ENCODE data around the gene ENTPD5.
A peak's percentile ranks its signal among the peaks of the same experiment; 100 is the strongest.
"Not testable (repeated sequence)": the region's sequence is repeated elsewhere in the genome, so short reads cannot be mapped to it uniquely, and the experiment has no call there.

Gene ENTPD5

DNA sequence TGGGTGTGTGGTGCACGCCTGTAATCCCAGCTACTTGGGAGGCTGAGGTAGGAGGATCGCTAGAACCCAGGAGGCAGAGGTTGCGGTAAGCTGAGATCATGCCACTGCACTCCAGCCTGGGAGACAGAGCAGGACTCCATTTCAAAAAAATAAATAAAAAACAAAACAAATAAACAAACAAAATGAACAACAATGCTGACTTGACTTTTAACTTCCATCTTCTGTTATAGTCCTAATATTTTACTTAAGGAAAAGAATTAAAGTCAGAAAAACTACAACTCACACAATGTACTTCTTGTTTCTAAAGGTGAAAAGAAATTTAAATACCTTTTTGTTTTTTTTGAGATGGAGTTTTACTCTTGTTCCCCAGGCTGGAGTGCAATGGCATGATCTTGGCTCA lies 13.4 kb downstream of the ENTPD5 start:
- not testable (repeated sequence) for DNase-seq

DNA sequence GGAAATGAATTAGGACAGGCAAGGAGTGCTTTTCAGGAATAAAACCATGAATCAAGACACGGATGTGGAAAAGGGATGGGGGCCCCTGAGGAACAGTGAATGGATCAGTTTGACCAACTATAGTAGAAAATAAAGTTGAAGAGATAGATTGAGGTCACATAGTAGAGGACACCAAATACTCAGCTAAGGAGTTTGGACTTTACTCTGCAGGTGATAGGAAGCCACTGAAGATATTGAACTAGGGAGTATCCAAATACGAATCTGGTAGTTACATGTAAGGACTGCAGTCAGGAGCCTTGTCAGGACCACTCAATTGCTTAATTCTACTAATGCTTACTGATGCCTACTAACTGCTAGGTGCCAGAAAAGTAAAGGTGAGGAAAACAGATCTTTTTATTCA lies 20.4 kb downstream of the ENTPD5 start:
- DNase-seq, result no peak

DNA sequence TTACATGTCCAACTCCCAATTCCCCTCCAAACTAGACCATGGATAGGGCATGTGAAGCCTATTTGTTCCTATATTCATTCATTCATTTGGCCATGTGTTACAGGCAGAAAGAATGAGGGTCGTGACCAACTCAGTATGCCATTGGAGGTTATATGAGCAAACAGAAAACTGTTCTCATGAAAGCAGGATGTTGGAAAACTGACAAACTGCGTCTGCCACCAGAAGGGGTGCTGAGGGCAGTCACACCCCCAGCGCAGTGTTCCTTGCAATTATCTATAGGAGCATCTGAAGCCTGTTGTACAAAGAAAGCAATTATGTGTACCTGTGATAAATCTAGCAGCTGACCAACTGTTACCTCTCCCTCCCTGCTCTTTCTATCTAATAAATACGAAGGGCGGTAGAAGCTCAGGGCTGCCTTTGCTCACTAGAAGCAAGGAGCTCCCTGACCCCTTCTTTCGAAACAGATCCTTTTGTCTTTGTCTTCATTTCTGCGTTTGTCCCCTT lies 21.1 kb downstream of the ENTPD5 start:
- DNase-seq, result no peak

DNA sequence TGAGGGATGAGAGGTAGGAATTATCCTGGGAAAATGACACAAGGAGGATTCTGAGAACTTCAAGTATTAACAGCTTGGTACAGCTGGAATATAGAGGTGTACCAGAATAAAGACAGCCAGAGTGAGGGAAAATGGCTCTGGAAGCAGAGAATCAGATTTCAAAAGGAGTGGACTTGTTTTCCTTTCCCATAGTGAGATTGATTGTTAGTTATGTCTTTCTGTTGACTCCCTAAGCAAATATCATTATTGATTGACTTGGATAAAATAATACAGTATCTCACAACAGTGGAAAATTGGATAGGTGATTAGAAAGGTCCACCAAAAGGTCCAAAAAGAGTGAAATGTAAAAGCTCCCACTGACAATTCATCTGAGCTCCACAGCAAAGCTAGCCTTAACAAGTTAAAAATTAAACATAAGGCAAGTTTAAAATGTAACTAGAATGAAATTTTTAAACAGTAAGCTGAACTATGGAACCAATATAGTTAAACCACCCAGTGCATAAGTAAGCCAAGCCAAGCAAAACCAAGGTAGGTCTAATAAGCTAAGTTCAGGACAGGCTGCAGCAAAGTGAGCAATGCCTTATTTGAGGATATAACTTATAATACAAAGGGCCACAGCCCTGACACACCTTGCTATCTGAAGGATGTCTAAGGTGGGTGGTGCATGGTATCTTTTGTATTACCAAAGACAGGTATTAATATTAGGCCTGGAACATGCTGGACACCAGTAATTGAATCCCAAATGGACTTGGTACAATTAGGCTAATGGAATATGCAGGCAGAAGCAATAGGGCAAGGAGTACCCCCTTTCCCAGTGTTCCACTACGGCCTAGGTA lies 21.8 kb downstream of the ENTPD5 start:
- no peak for DNase-seq

DNA sequence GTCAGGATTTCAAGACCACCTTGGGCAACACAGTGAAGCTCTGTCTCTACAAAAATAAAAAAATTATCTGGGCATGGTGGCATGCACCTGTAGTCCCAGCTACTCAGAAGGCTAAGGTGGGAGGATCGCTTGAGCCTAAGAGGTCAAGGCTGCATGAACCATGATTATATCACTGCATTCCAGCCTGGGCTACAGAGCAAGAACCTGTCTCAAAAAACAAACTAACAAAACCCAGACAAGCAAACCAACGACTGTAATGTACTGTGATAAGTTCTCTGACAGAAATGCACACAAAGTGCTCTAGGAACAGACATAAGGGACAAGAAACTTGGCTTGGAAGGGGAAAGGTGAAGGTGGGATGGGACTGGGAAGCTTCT lies 22.4 kb downstream of the ENTPD5 start:
- DNase-seq, result no peak

DNA sequence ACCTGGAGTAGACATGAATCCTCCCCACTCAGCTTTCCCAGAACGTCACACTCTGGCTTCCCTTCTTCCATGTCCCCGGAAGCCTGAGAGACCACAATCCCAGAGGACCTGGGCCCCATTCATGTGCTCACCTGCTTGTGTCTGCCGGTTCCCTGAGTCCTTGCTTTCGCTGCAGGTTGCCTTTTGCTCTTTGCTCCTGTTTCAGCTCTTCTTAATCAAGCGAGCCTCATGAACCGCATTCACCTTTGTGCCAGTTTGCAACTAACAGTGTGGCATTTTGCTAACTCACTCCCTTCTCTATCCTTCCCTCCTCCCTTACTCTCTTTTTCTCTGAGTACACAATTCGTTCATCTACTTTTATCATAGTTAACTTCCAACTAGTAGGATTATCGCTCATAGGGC lies 23.1 kb downstream of the ENTPD5 start:
- no peak for DNase-seq

DNA sequence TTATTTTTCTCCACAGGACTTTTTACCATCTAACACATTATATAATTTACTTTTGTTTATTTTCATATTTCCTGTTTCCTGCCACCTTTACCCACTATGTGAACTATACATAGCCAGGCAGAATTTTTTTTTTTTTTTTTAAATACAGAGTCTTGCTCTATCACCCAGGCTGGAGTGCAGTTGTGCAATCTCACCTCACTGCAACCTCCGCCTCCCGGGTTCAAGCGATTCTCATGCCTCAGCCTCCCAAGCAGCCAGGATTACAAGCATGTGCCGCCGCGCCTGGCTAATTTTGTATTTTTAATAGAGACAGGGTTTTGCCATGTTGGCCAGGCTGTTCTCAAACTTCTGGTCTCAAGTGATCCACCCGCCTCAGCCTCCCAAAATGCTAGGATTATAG lies 24.2 kb downstream of the ENTPD5 start:
- not testable (repeated sequence) for DNase-seq

DNA sequence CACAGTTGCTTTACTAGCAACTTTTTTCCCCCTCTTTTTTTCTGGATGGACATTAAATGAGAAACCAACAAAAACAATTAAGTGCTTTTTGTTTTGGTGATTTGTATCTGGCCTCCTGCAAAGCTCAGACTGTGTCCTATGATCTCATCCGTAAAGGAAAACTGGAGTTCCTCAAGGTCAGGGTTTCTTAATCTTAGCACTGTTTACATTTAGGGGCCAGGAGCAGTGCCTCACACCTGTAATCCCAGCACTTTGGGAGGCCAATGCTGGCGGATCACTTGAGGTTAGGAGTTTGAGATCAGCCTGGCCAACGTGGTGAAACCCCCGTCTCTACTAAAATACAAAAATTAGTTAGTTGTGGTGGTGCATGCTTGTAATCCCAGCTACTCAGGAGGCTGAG lies 28.0 kb downstream of the ENTPD5 start:
- DNase-seq, result no peak

DNA sequence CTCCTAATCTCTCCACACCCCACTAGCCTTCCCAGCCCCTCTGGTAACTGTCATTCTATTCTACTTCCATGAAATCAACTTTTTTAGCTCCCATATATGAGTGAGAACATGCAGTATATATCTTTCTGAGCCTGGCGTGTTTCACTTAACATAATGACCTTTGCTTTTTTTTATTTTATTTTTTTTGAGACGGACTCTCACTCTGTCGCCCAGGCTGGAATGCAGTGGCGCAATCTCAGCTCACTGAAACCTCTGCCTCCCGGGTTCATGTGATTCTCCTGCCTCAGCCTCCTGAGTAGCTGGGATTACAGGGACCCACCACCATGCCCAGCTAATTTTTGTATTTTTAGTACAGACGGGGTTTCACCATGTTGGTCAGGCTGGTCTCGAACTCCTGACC lies 30.4 kb downstream of the ENTPD5 start:
- DNase-seq, result not testable (repeated sequence)

DNA sequence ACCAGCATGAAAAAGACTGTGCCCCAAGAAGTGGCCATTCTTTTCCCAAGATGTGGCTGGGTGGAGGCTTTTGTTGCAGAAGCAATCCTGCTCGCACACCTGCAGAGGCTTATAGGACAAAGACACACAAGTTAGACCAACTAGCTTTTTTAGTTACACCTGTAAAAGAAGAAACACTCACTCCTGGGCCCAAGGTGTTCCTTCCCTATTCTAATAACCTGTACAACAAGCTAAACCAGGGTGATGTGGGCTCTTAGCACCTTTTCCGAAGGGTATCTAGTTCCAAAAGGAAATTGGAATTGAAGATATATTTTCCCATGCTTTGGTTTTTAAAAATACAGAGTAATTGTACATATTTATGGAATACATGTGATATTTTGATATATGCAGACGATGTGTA lies 31.0 kb downstream of the ENTPD5 start:
- no peak for DNase-seq

DNA sequence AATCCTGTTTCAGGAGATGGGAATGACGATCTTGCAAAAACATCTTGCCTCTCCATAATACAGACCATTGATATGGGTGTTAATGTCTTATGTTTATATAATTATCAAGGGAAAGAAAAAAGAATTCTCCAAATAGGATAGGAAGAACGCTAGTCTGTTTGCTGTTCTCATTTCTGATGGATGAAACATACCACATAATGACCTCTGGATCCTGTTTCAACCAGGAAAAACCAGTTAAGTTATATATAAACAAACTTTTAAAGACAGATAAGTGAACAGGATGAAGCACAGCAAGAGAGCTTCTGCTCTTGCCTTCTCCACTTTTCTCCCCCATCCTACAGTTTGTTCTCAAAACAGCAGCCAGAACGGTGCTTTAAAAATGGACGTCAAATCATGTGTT lies 41.2 kb downstream of the ENTPD5 start:
- no peak for DNase-seq

DNA sequence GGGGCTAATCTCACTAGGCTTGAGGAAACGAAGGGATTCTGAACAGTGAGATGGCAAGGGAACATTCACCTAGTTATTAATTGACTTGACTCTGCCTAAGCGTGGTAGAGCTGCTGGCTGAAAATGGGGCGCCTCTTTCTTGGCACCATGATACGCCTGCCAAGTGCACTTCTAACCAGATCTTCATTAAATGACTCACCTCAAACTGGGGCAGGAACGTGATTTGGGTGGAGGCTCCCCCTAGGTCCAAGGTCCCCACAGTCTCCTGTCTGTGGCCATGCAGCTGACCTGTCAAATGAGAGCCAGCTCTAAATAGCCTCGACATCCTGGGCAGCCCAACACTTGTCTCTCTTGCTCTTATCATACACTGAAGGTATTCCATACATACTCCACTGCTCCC lies 43.0 kb downstream of the ENTPD5 start:
- no peak for DNase-seq

DNA sequence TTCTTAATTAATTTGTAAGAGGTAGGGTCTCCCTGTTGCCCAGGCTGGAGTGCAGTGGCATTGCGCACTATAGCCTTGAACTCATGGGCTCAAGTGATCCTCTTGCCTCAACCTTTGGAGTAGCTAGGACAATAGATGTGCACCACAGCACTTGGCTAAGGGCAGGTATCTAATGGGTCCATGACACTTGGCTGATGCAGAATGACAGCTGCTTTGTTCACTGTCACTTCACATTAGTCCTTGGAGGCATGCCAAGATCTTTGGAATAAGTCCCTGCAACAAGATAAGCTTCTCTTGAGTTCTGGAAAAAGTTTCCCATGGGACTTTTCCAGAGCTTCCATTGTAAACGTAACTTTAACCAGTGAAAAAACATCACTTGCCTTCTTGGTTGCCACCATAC lies 45.6 kb downstream of the ENTPD5 start:
- no peak for DNase-seq

DNA sequence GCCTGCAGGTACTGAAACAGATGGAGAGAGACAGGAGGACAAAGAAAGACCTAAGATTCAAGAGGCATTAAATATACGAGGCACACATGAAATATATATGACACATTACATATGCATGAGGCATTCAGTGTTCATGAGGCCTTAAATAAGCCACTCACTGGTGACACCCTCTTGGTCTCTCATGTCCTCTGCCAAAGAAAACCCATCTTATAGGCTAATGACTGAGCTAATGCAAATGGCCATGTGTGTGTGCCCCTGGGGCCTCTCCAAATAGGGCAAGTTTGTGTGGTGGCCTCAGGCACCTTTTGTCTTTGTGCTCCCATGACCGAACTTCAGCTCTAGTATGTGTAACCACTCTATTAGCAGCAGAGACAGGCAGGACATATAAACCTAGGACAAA lies 50.2 kb downstream of the ENTPD5 start:
- DNase-seq, result no peak

DNA sequence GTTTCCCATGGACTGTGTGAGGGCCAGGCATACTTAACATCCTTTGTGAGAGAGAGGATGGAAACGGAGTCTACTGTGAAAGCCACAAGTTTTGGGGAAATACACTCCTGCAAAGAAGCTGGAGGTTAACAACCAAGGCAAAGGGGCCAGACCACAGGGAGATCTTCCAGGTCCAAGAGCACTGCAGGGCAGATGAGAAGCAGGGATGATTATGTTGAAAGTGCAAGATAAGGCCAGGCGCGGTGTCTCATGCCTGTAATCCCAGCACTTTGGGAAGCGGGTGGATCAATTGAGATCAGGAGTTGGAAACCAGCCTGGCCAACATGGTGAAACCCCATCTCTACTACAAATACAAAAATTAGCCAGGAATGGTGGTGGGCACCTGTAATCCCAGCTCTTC lies 53.9 kb downstream of the ENTPD5 start:
- no peak for DNase-seq

DNA sequence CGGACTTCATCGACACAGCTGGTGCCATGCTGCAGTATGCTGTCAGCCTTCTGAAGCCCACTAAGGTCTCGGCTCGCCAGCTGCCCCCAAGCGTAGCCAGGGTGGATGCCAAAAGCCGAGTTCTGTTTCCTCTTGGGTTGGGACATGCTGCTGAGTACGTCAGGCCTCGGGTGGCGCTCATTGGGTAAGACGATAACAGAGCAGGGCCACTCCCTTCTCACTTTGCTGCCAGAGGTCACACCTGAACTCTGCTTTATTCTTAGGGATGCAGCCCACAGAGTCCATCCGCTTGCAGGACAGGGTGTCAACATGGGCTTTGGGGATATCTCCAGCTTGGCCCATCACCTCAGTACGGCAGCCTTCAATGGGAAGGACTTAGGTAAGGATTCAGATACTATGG lies 57.9 kb downstream of the ENTPD5 start:
- no peak for DNase-seq

DNA sequence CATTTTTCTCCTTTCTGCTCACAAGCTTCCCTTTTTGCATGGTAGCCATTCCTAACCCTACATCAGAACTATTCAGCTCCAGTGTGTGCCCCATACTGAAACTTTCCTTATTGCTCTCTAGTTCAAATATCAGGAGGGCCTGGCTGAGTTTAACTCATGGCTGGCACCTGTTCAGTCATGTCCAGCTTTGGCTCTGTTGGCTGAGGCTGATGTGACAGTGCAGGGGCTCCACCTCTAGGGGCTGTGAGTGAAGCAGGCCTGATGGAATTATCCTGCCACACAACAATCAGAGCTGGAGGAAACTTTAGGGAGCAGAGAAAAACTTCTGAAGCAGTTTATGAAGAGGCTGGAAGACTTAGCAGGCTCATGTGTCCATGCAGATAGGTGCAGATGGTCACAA lies 60.5 kb downstream of the ENTPD5 start:
- DNase-seq, result no peak

DNA sequence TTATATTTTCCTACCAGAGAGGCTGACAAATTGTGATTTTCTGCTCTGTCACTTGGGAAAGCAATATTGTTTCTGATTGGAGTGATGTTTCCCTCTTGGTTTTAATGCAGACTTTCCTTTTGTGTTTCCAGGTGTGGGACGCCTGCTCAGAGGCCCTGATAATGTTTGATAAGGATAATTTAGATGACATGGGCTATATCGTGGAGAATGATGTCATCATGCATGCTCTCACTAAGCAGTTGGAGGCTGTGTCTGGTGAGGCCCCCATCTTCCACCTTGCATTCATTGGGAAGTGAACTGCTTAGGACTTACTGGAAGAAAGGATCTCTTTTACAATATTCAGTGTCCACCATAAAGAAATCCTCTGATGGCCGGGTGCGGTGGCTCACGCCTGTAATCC lies 63.4 kb downstream of the ENTPD5 start:
- DNase-seq, result no peak

DNA sequence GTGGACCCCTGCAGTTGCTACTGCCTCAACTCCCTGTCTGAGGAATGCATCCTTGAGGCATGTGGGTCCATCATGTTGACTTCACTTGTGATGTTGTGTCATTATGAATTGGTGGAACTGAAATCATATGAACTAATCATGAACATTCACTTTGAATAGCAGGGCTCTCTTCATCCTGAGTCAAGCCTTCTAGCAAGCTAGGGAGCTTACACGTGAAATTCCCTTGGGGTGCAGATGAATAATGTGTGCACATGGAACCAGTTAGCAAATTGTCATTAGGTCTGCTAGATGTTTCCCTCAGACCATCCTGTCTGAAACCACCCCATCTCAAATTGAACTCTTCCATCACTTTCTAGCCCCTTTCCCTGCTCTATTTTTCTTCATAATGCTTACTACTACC lies 65.4 kb downstream of the ENTPD5 start:
- no peak for DNase-seq

DNA sequence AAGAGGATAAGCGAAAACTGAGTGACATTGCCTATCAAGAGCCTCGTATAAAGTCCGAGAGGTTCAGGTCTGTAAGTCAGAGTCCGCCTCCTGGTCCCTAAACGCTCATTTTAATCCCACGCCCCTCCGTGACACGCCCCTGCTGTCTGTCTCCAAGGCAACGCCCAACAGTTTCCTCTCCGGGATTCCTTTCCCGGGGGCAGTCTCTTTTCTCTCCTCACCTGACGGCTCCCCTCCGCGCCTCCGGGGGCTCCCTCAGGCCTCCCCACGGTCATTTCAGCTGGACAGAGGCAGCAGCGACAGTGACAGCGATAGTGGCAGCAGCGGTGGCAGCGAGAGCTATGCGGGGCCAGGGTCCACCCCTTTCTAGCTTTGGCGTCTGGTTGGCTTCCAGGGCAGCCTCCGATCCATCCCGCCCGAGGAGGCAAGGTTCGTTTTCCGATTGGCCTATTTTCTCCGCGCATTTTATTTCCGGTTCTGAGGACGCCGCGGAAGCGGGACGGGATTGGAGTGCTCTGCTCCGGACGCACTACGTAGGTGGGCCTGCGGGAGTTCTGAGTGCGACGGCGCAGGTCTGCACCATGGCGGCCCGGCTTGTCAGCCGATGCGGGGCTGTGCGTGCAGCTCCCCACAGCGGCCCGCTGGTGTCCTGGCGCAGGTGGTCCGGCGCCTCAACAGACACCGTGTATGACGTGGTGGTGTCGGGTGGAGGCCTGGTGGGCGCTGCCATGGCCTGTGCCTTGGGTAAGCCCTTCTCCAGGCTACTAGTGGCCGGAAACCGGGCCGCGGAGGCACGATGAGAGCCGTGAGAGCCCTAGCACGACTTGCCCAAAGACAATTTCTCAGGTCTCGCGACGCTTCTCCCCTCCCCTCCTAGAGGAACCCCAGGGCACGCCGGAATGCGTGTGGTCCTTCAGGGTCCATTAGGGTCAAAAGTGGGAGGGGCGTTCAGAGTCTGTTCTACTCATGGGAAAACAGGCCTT lies 69.0 kb downstream of the ENTPD5 start, which contains the start of the genes COQ6 and FAM161B:
Gene COQ6, plus strand, starts transcription at position 551 of the 983 bp plus-strand sequence. Its CDS starts 31 bp downstream, at position 582.
Gene FAM161B, minus strand, starts transcription at position 343 of the 983 bp plus-strand sequence. Its CDS starts 68 bp downstream, at position 275.
- DNase-seq, result peak; percentile 95

DNA sequence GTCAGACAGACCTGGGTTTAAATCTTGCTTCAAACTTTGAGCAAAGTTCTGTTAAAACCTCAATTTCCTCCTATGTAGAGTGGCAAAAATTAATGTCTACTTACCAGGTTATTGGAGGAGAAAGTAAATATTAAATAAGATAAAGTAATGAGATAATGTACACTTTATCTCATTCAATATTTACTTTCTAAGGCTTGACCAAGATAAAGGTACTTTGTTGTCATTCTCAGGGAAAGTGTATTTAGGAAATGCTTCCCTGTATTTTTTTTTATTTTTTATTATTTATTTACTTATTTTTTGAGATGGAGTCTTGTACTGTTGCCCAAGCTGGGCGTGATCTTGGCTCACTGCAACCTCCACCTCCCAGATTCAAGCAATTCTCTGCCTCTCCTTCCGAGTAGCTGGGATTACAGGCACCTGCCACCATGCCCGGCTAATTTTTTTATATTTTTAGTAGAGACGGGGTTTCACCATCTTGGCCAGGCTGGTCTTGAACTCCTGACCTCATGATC lies 73.9 kb downstream of the ENTPD5 start:
- no peak for DNase-seq

DNA sequence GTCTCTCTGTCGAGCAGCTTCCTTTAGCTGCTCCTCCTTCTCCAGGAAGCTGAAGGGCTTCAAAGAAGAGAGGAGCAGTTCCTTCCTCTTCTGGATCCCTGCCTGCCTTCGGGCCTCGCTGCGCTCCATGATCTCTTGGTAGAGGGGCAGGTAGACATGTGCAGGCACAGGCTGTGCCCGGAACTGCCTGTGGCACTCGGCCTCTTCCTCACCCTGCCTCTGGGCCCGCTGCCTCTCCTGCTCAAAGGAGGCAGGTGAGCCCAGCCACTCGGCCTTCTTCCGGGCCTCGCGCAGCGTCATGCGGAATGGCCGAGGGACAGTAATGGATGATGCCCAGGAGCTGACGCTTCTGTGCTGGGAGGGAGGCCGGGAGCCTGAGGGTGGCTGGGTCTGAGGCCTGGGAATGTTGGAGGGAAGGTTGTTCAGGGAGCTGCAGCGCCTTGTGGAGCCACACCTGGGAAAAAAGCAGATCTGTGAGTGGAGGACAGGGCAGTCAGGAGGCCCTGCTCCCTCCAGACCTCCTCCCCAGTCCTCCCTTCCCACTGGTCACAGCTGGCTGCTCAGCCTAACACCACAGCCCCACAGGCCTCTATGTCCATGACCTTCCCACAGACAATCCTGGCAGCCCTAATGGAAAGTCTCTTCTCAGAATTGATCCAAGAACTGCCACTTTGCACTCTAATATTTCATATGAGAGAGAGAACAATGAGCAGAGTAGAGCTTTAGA lies 74.5 kb downstream of the ENTPD5 start:
- DNase-seq, result no peak

DNA sequence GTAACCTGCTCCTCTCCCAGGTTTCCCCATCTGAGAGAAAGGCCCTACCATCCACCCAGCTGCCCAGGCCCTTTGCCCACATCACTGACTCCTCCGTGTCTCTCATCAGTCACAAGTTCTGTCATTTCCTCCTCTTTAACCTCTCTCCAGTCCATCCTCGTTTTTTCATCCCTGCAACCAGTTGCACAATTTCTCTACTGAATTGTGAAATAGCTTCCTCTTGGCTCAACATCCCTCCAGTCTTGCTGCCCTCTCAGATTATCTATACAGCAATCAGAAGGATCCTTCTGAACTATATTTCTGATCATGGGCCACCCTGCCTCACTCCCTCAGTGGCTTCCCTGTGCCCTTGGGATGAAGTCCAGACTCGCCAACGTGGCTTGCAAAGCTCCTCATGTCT lies 76.0 kb downstream of the ENTPD5 start:
- DNase-seq, result no peak

Data from activated CD4-positive, alpha-beta T cell treated with anti-CD3 and anti-CD28 coated beads for 48 hours (primary cell).